Ramos (cell line): ENCODE data around the gene HSPA6.
"Not testable (repeated sequence)": the region's sequence is repeated elsewhere in the genome, so short reads cannot be mapped to it uniquely, and the experiment has no call there.

Experiments used
- in situ Hi-C: fragments of 300-500 bp; cut with MboI; formaldehyde crosslinking; loops from one replicate; pipeline ENCODE4 v1.14.3; 2022; ENCODE audit warnings: low sequenced_read_pairs; ENCODE audit not compliant: unreplicated experiment

Gene HSPA6

DNA sequence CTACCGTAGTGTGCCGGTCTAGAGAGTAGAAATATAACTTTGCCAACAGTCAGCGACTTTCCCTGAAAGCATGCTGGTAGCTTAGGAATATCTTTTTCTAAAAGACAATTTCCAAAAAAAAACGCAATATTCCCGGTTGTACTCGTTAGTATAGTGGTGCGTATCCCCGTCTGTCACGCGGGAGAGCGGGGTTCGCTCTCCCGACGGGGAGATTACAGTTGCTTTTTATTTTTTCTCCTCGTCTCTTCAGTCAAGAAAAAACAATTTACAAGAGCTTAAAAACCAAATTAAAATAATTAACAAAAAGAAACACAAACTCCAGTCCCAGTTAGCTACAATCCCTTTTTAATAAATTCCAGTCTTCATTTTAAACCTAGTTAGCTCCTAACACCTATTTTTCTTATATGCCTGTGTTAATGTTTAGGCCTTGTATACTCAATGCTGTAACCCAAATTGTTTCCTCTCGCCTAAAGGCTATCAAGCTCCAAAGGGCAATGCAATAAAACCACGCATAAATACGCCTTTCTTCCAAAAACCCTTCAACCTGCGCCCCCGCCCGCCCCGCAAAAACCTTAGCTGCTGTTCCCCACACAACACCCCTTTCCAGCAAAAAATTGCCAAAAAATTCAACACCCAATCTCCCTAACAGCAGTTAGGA lies 7.8 kb downstream of the HSPA6 start:
- in situ Hi-C loops = no loop called here

DNA sequence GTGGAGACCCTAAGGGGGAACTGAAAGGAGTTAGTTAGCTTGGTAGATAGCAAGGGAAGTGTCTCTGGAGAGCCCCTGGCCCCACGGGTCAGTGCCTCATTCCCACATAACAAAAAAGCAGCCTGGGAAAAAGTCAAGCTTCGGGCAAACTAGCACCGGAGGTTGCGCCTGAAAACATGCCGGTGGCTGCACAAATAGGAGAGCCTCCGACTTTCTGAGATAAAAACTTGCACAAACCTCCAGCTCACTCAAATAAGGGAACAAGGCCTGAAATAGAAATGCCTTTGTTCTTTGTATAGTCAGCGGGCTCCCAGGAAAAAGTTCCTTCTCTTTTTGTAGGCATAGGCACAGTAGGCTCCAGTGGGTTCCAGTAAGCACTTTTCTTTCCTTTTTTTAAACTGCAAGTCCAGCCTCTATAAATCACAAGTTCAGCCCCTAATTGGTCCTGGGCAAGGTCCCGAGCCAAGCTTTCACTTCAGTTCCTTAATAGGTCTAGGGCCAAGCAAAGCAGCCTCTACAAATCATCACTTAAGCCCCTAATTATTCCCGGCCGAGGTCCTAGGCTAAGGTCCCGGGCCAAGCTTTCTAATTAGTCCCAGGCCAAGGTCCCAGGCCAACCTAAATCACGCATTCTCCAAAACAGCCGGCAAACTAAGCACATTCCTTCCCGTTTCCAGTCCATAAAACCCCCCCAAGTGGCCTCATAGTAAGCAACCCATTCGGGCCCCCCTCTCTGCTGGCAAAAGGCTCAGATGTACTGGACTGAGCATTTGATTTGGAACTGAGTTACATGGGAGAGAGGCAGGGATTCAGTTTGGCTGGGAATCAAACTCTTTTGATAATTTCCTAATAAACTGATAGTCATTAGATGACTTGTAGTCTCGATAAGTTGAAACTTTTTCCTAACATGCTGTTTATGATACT lies 8.6 kb downstream of the HSPA6 start:
- in situ Hi-C loops = not testable (repeated sequence)

GRCh38 chr1:161537068-161537669 lies 12.8 kb downstream of the HSPA6 start:
- in situ Hi-C loops = not testable (repeated sequence)

DNA sequence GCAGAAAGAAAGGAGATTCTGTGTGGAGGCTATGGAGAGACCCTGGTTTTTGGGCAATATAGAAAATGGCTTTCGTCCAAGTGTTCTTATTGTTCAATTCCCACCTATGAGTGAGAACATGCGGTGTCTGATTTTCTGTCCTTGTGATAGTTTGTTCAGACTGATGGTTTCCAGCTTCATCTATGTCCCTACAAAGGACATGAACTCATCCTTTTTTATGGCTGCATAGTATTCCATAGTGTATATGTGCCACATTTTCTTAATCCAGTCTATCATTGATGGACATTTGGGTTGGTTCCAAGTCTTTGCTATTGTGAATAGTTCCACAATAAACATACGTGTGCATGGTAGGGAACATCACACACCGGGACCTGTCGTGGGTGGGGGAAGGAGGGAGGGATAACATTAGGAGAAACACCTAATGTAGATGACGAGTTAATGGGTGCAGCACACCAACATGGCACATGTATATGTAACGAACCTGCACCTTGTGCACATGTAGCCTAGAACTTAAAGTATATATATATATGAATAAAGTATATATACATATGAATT lies 14.7 kb downstream of the HSPA6 start:
- in situ Hi-C loops = not testable (repeated sequence)

DNA sequence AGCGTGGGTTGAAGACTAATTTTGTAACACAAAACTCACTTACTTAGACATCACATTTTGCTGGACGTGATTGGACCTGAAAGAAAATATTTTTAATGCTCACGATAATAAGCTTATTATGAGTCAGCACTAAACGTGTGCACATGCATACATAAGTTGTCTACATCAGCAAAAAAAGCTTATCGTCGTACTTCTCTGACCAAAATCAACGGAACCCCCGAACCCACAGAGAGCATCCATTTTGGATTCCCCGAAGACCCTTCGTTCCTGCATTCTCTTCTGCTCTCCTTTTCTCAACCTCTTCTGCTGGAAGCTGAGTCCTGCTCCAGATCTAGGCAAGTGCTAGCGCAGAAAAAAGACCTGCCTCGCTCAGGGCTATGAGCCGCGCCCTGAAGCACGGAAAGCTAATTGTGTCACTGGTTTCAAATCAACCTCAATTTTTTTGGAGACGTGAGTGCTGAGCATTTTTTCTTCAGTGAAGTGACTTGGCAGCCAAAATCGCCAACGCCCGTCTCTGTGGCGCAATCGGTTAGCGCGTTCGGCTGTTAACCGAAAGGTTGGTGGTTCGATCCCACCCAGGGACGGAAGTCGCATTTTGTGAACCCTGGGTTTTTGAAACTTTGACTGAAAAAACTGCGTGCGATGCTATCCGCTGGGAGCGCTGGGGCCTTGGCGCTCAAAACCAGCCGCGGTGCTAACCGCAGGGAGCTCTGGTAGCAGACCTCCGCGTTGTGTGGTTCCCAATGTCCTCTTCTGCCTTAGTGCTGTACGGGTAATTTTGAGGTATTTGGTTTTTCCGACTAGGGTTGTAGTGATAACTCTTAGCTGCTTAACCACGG lies 15.6 kb downstream of the HSPA6 start:
- in situ Hi-C loops = not testable (repeated sequence)

GRCh38 chr1:161540570-161540960 lies 16.2 kb downstream of the HSPA6 start:
- in situ Hi-C loops = not testable (repeated sequence)

GRCh38 chr1:161542091-161542559 lies 17.8 kb downstream of the HSPA6 start:
- in situ Hi-C loops = not testable (repeated sequence)

- in situ Hi-C loops = not testable (repeated sequence)
These were observed 18.8 kb downstream of the HSPA6 start for GRCh38 chr1:161543125-161543524.

- in situ Hi-C loops = not testable (repeated sequence)
These were observed 20.8 kb downstream of the HSPA6 start for GRCh38 chr1:161545005-161545731.

DNA sequence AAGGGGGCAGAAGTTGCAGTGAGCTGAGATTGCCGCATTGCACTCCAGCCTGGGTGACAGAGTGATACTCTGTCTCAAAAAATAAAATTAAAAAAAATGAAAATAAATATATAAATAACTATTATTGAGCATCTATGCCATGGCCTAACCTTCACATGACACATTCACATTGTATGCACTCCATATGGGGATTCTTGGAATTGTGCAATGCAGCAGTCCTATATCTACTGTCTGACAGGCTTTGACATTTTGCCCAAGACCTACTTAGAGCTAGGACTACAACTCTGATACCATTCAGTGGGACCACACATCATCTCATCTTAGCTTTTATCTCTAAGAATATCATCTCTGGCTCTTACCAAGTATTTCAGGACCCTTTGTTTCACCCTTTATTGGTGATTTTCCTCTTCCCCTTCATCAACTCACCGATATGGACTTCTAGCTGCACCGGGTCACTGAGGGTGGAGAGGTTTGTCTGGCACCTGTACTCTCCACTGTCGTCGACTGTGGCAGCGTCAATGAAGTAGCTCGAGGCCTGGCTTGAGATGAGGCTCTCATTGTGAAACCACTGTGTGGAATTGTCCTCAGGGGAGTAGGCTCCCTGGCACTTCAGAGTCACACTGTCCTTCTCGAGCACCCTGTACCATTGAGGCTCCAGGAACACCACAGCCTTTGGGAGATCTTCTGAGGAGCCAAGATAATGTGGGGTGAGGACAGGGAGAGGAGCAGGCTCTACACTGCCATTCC lies 23.8 kb downstream of the HSPA6 start:
- in situ Hi-C loops = not testable (repeated sequence)

DNA sequence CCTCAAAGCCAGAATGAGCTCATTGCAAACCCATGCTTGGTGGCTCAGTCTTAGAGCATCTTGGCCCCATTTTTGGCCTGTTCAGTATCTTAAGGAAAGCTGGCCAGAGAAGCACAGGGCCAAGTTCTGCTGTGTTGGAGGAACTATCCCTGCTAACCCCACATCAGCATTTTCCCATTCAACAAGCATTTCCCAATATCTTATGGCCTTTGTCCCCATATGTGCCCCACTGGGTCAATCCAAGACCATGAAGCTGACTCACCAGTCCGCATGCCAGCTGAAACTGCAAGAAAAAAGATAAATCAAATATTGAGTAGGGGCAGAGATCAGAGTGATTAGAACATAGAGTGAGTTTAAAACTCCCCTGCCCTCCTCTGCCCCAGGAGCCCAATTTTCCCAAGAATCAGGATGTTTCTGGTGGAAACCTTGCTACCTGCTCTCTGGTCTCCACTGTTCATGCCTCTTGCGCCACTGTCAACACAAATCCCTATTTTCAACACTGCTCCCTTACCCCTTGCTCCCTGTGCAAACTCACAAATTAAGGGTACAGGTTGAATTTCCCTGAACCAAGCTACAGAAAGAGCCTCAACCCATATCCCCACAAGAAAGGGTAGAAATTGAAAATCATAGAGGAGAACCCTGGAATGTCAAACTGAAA lies 24.5 kb downstream of the HSPA6 start:
- in situ Hi-C loops = not testable (repeated sequence)

DNA sequence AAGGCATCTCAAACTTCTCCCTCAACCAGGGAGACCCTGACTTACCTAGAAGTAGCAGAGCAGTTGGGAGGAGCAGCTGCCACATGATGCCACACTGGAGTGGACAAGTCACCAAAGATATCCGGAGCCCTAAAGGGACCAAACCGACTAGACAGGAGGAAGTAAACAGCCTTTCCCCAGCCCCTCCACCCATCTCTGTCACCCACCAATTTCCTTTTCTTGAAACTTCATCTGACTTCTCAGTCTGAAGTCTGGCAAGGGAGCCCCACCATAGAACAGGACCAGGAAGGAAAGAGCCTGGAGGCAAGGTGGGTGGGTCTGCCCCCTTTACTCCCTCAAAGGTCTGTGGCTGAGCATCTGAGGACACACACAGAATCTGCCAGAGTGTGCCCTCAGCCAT lies 25.3 kb downstream of the HSPA6 start, which contains the start of gene FCGR3A:
FCGR3A (minus strand) TSS at position 167 of the 400 bp plus-strand sequence; CDS start at position 85, 82 bp downstream.
- in situ Hi-C loops = no loop called here

DNA sequence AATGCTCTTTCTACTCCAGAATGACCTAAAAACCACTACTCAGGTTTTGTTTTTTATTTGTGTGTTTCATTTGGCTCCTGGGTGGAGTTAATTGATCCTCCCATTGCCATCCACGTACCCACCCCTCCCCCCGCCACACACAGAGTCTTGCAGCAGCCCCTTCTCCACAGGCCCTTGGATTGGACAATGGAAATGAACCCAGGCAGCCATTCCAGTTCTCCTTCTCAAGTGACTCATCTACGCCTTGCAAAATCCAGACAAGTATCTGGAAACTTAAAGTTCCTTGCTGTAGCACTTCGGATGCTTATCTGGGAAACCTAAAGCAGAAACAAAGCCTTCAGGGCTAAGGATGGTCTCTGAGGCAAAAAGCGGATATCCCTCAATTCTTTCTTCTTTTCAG lies 26.6 kb downstream of the HSPA6 start:
- in situ Hi-C loops = not testable (repeated sequence)

- in situ Hi-C loops = not testable (repeated sequence)
These were observed 29.3 kb downstream of the HSPA6 start for GRCh38 chr1:161553631-161554030.

GRCh38 chr1:161554340-161554739 lies 30.0 kb downstream of the HSPA6 start:
- in situ Hi-C loops = not testable (repeated sequence)

GRCh38 chr1:161554815-161555417 lies 30.6 kb downstream of the HSPA6 start:
- in situ Hi-C loops = not testable (repeated sequence)

DNA sequence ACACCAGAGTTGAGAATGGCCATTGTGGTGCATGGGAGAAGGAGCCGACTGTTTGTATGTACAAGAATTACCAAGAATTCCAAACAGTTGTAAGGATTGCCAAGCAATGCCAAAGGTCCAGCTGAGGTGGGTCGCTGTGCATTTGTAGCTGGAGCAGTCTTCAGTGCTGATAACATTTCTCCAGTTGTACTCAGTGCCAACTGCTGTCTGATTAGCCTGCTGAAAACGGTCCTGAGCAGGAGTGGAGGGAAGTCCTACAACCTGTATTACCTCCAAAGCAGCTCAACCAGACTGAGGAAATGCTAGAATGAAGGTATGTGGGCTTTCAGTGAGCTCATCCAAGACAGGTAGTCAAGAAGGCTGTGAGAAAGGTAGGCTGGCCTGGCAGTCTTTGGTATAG lies 31.8 kb downstream of the HSPA6 start:
- in situ Hi-C loops = not testable (repeated sequence)
